SK-MEL-5 (cell line): ENCODE results near the gene RAI1. TPM values are rescaled to one million over a fixed set of nuclear protein-coding genes. Genes with fewer than 3 reads are reported as not detected.
"Not testable (repeated sequence)": the region's sequence is repeated elsewhere in the genome, so short reads cannot be mapped to it uniquely, and the experiment has no call there.

Experiments used
- DNase-seq: peaks from one replicate; pipeline ENCODE4 v3.0.0-alpha.2; 2016; ENCODE audit warnings: low read depth, low spot score
- in situ Hi-C: cut with HindIII; loops from 2 replicates; pipeline ENCODE4 v1.10.0; 2016; ENCODE audit warnings: low sequenced_read_pairs, high pct_unique_total_duplicates, low pct_unique_long_range_greater_than_20kb
- polyA plus RNA-seq, 2 experiments: library from polyadenylated mRNA; depleted of rRNA; stranded (reverse); fragments of >200 nt; gene quantifications; 2 replicates each; pipeline ENCODE4 v1.2.3, GENCODE V29; 2015
- total RNA-seq: library from RNA; depleted of rRNA; stranded (reverse); fragments of >200 nt; shearing (Covaris generic); gene quantifications from 2 replicates; pipeline ENCODE4 v1.2.3, GENCODE V29; 2014; rRNA removed

The RAI1 gene
- total RNA-seq = 9.4 and 15.9 TPM in 2 replicates
- polyA plus RNA-seq (2015; cell fraction: cytosol; rRNA removed) = 59.3 and 80.8 TPM in 2 replicates
- polyA plus RNA-seq (2015; cell fraction: nucleus; rRNA removed) = 57.7 and 83.7 TPM in 2 replicates

GRCh38 chr17:17681187-17681743 is at the start of gene RAI1:
Gene RAI1 (plus strand): TSS chr17:17681458. CDS start chr17:17792949, 111,491 bp downstream.
- in situ Hi-C loops = no loop called here
- peak; percentile 72 for DNase-seq

- peak; percentile 38 for DNase-seq
- in situ Hi-C loops = not testable (repeated sequence)
Measured at GRCh38 chr17:17632690-17633089, 48.6 kb upstream of the RAI1 start.

GRCh38 chr17:17633310-17633709 is 47.9 kb upstream of the RAI1 start:
- in situ Hi-C loops = no loop called here
- DNase-seq = no peak

- in situ Hi-C loops = no loop called here
Measured at GRCh38 chr17:17635126-17635525, 46.1 kb upstream of the RAI1 start.

GRCh38 chr17:17635537-17636271 is 45.6 kb upstream of the RAI1 start:
- DNase-seq, in situ Hi-C loops: not testable (repeated sequence)

More at GRCh38 chr17:17635126-17635525, 46.1 kb upstream of the RAI1 start:
- DNase-seq = peak; percentile 19

GRCh38 chr17:17636272-17636885 is 44.9 kb upstream of the RAI1 start:
- in situ Hi-C loops = no loop called here

GRCh38 chr17:17638467-17638866 is 42.8 kb upstream of the RAI1 start:
- DNase-seq = no peak
- in situ Hi-C loops = no loop called here

More at GRCh38 chr17:17636272-17636885, 44.9 kb upstream of the RAI1 start:
- DNase-seq = no peak

GRCh38 chr17:17639661-17640270 is 41.5 kb upstream of the RAI1 start:
- in situ Hi-C loops, DNase-seq: not testable (repeated sequence)

- in situ Hi-C loops = no loop called here
- peak; percentile 83 for DNase-seq
Measured at GRCh38 chr17:17641621-17642409, 39.4 kb upstream of the RAI1 start.

- in situ Hi-C loops, DNase-seq: not testable (repeated sequence)
Measured at GRCh38 chr17:17645148-17645547, 36.1 kb upstream of the RAI1 start.

- no peak for DNase-seq
- in situ Hi-C loops = no loop called here
Measured at GRCh38 chr17:17645961-17646360, 35.3 kb upstream of the RAI1 start.

- in situ Hi-C loops = no loop called here
- no peak for DNase-seq
Measured at GRCh38 chr17:17647524-17648178, 33.6 kb upstream of the RAI1 start.

- DNase-seq = no peak
- in situ Hi-C loops = no loop called here
Measured at GRCh38 chr17:17648762-17649161, 32.5 kb upstream of the RAI1 start.

- in situ Hi-C loops = no loop called here
- no peak for DNase-seq
Measured at GRCh38 chr17:17650959-17651358, 30.3 kb upstream of the RAI1 start.

GRCh38 chr17:17653343-17653742 is 27.9 kb upstream of the RAI1 start:
- no peak for DNase-seq
- in situ Hi-C loops = no loop called here

GRCh38 chr17:17659340-17659739 is 21.9 kb upstream of the RAI1 start:
- DNase-seq = no peak
- in situ Hi-C loops = no loop called here

- DNase-seq = no peak
- in situ Hi-C loops = no loop called here
Measured at GRCh38 chr17:17661134-17661533, 20.1 kb upstream of the RAI1 start.
